PC-9 (cell line): ENCODE results near the gene NCS1. TPM values are rescaled to one million over a fixed set of nuclear protein-coding genes. Genes with fewer than 3 reads are reported as not detected.

Experiments used
- BruUV-seq: library from RNA; stranded (reverse); fragments of 400-500 nt; replicated peaks from 2 replicates; lab custom pipeline; 2021; lab: Mats Ljungman, UMichigan
- CTCF ChIA-PET: fragments of 300-600 bp; sonication (Branson Sonifier 250); formaldehyde crosslinking; loops from one replicate; lab custom pipeline; 2022; ENCODE audit warnings: antibody characterized with exemption; lab: Charles Lee
- POLR2A ChIA-PET: fragments of 300-600 bp; sonication (Branson Sonifier 250); formaldehyde crosslinking; loops from one replicate; lab custom pipeline; 2022; ENCODE audit warnings: antibody characterized with exemption; ENCODE audit not compliant: unreplicated experiment; lab: Charles Lee
- DNase-seq, 2 experiments: peaks; one replicate each; pipeline versions ENCODE4 v3.0.0 to v3.0.0-alpha.2; 2015 to 2022; ENCODE audit warnings: mixed read lengths in 1 of 2
- H2AFZ ChIP-seq: fragments of 200-600 bp; sonication (generic); 2 replicates; pipeline ENCODE4 v1.8.1; 2017; ENCODE audit warnings: antibody characterized with exemption
- H3F3A ChIP-seq: fragments of 200-600 bp; sonication (generic); 2 replicates; pipeline ENCODE4 v1.8.1; 2017; ENCODE audit warnings: antibody characterized with exemption, mild to moderate bottlenecking, low read depth; ENCODE audit not compliant: insufficient read depth
- H3K27ac ChIP-seq: fragments of 200-600 bp; sonication (generic); 2 replicates; pipeline ENCODE4 v1.6.1; 2016; ENCODE audit warnings: mixed run types
- H3K27me3 ChIP-seq: fragments of 200-600 bp; sonication (generic); 2 replicates; pipeline ENCODE4 v1.6.1; 2016; ENCODE audit warnings: low read depth, mixed run types; ENCODE audit not compliant: insufficient read depth
- H3K36me3 ChIP-seq: fragments of 200-600 bp; sonication (generic); 2 replicates; pipeline ENCODE4 v1.6.1; 2016; ENCODE audit warnings: low read depth, mixed run types
- H3K4me1 ChIP-seq: fragments of 200-600 bp; sonication (generic); replicated peaks from 2 replicates; pipeline ENCODE4 v1.6.1; 2016; ENCODE audit warnings: mixed run types; ENCODE audit not compliant: insufficient read depth
- H3K4me2 ChIP-seq: fragments of 200-600 bp; sonication (generic); 2 replicates; pipeline ENCODE4 v1.6.1; 2017; ENCODE audit warnings: mixed run types
- H3K4me3 ChIP-seq: fragments of 200-600 bp; sonication (generic); 2 replicates; pipeline ENCODE4 v1.6.1; 2016; ENCODE audit warnings: mixed run types
- H3K79me2 ChIP-seq: fragments of 200-600 bp; sonication (generic); 2 replicates; pipeline ENCODE4 v1.6.1; 2017; ENCODE audit warnings: low read depth, mixed run types
- H3K9me2 ChIP-seq: fragments of 200-600 bp; sonication (generic); 2 replicates; pipeline ENCODE4 v1.8.1; 2017; ENCODE audit warnings: mild to moderate bottlenecking; ENCODE audit not compliant: insufficient read depth
- H3K9me3 ChIP-seq: fragments of 200-600 bp; sonication (generic); 2 replicates; pipeline ENCODE4 v1.8.1; 2016; ENCODE audit warnings: low read depth; ENCODE audit not compliant: insufficient read depth
- H4K20me1 ChIP-seq: fragments of 200-600 bp; sonication (generic); 2 replicates; pipeline ENCODE4 v1.8.1; 2017; ENCODE audit not compliant: insufficient read depth
- CTCF ChIP-seq: fragments of 200-600 bp; sonication (generic); conservative IDR thresholded peaks from 2 replicates; pipeline ENCODE4 v1.6.1; 2017; ENCODE audit warnings: mixed run types, antibody characterized with exemption, mild to moderate bottlenecking, moderate library complexity
- EZH2 ChIP-seq: fragments of 200-600 bp; sonication (generic); IDR thresholded peaks from 2 replicates; pipeline ENCODE4 v1.8.0; 2017; ENCODE audit warnings: antibody characterized with exemption, low read depth
- intact Hi-C: fragments of 100-400 bp; cut with micrococcal nuclease; formaldehyde crosslinking; loops from one replicate; pipeline ENCODE4 v1.10.0; 2022; ENCODE audit not compliant: unreplicated experiment
- total RNA-seq: library from RNA; stranded (reverse); gene quantifications from 2 replicates; pipeline ENCODE4 v1.2.3, GENCODE V29; 2021

Gene NCS1
- total RNA-seq, 1 experiment from 2014 or later: 59.2 TPM

- Histone ChIP-seq H4K20me1 (no peaks in the 10 kb centered on the region), H3K9me3 (no peaks in the 10 kb centered on the region), H3K27me3 (no peaks in the 10 kb centered on the region), H3K4me3 (no peak overlapping the region), H3K36me3 (no peaks in the 10 kb centered on the region), H2AFZ (no peak overlapping the region), H3K79me2 (no peaks in the 10 kb centered on the region), H3K27ac (no peak overlapping the region), H3K9me2 (no peaks in the 10 kb centered on the region), H3K4me2 (no peak overlapping the region), H3F3A (0 out of 2 replicates have a peak, but pooled peaks cover 9% of the 10 kb centered on the region), H3K4me1 (no peaks in the 10 kb centered on the region)
- intact Hi-C loops: no loop called here
- BruUV-seq: no TSS peak
- ChIA-PET POLR2A (no interaction called here), CTCF (no interaction called here)
- TF ChIP-seq EZH2 (no peak), CTCF (no peak)
- DNase-seq: no peak
These were observed 15.5 kb upstream of the NCS1 start for GRCh38 chr9:130156672-130157071.

- Histone ChIP-seq H3K4me1 (no peaks in the 10 kb centered on the region), H3K9me3 (no peaks in the 10 kb centered on the region), H3K27ac (no peak overlapping the region), H3K9me2 (no peaks in the 10 kb centered on the region), H3K36me3 (no peaks in the 10 kb centered on the region), H3K4me3 (no peak overlapping the region), H3F3A (0 out of 2 replicates have a peak, but pooled peaks cover 4% of the 10 kb centered on the region), H4K20me1 (no peaks in the 10 kb centered on the region), H2AFZ (no peak overlapping the region), H3K27me3 (no peaks in the 10 kb centered on the region), H3K79me2 (no peaks in the 10 kb centered on the region), H3K4me2 (no peak overlapping the region)
- no peak for DNase-seq
- intact Hi-C loops: no loop called here
- BruUV-seq: no TSS peak
- ChIA-PET POLR2A (no interaction called here), CTCF (no interaction called here)
- TF ChIP-seq CTCF: no peak
These were observed 15.1 kb upstream of the NCS1 start for GRCh38 chr9:130157079-130157478.

- Histone ChIP-seq H2AFZ (no peak overlapping the region), H4K20me1 (no peaks in the 10 kb centered on the region), H3K9me2 (no peaks in the 10 kb centered on the region), H3K4me3 (no peak overlapping the region), H3K4me2 (no peak overlapping the region), H3K27ac (no peak overlapping the region), H3K27me3 (no peaks in the 10 kb centered on the region), H3K4me1 (no peaks in the 10 kb centered on the region), H3K79me2 (no peaks in the 10 kb centered on the region), H3K36me3 (no peaks in the 10 kb centered on the region), H3F3A (no peaks in the 10 kb centered on the region), H3K9me3 (no peaks in the 10 kb centered on the region)
- intact Hi-C loops: no loop called here
- CTCF ChIA-PET: no interaction called here
- no peak for TF ChIP-seq CTCF
- TF ChIP-seq EZH2: no peak
- no peak for DNase-seq
- no TSS peak for BruUV-seq
- POLR2A ChIA-PET: no interaction called here
These were observed 14.2 kb upstream of the NCS1 start for GRCh38 chr9:130158001-130158400.
